ENCODE data around the gene CCND1. TPM values are rescaled to one million over a fixed set of nuclear protein-coding genes. Genes with fewer than 3 reads are reported as not detected.

CCND1 gene
- total RNA-seq, 1 experiment from 2014 or later: 372 TPM

- H3K36me3 Mint-ChIP-seq (ENCODE audit: insufficient read depth in 1 of 3, low read depth in 3 of 3): no peaks in the 10 kb centered on the region
Observed at GRCh38 chr11:69594481-69594880, 46.5 kb upstream of the CCND1 start.

More at GRCh38 chr11:69594481-69594880, 46.5 kb upstream of the CCND1 start:
- Histone ChIP-seq H2AFZ (ENCODE audit: low read length) (no peak overlapping the region), H3K4me2 (ENCODE audit: insufficient read depth, insufficient read length, low read length) (no peak overlapping the region), H3K79me1 (ENCODE audit: insufficient read depth, low read depth, low read length, poor library complexity, severe bottlenecking) (no peaks in the 10 kb centered on the region), H3K4me1 (ENCODE audit: insufficient read depth, low read length) (no peaks in the 10 kb centered on the region), H4K20me1 (ENCODE audit: control insufficient read depth, insufficient read depth, insufficient read length) (no peaks in the 10 kb centered on the region), H4K8ac (replicated peaks; ENCODE audit: insufficient read length, low read depth, low read length) (no peak overlapping the region), H3K56ac (ENCODE audit: insufficient read length, low read depth, low read length) (no peak overlapping the region), H3K9me3 (ENCODE audit: control insufficient read depth, low read depth, low read length) (no peaks in the 10 kb centered on the region), H3K23me2 (ENCODE audit: insufficient read length, low read depth, low read length, poor library complexity, severe bottlenecking) (no peaks in the 10 kb centered on the region), H2BK5ac (ENCODE audit: insufficient read length, low read length) (no peak overlapping the region), H4K5ac (ENCODE audit: insufficient read length, low read depth, low read length) (no peak overlapping the region), H2AK5ac (ENCODE audit: insufficient read length, low read length) (no peak overlapping the region), H3K79me2 (ENCODE audit: insufficient read depth, low read length) (no peaks in the 10 kb centered on the region), H2BK12ac (ENCODE audit: insufficient read length, low read depth, low read length) (no peak overlapping the region), H2BK120ac (ENCODE audit: low read depth, low read length, poor library complexity, severe bottlenecking) (no peak overlapping the region), H3K23ac (ENCODE audit: insufficient read length, low read depth, low read length) (no peak overlapping the region), H3T11ph (ENCODE audit: low read length) (no peak overlapping the region), H4K91ac (ENCODE audit: insufficient read length, low read depth, low read length) (no peak overlapping the region), H3K14ac (ENCODE audit: insufficient read depth, low read length) (no peak overlapping the region), H3K27ac (ENCODE audit: insufficient read length, low read depth, low read length) (no peak overlapping the region), H3K18ac (ENCODE audit: insufficient read length, low read depth, low read length) (no peak overlapping the region), H2BK15ac (ENCODE audit: low read depth, low read length) (no peak overlapping the region), H3K9ac (ENCODE audit: extremely low read depth, insufficient read length, low read length) (no peak overlapping the region), H2BK20ac (ENCODE audit: low read depth, low read length, poor library complexity, severe bottlenecking) (no peak overlapping the region), H3K4ac (ENCODE audit: low read depth, low read length) (no peak overlapping the region), H3K27me3 (ENCODE audit: insufficient read depth, low read length) (no peaks in the 10 kb centered on the region)
- WGBS (ENCODE audit: extremely low coverage, insufficient read length, low lambda C conversion rate): no CpG with 5 or more reads among the region's 11 CpGs
- TF ChIP-seq CTCF (conservative IDR thresholded peaks at IDR 0.05): no peak
- no peaks in the 10 kb centered on the region for H3K27me3 Mint-ChIP-seq (ENCODE audit: low read depth)
- DNase-seq: no peak
- peaks cover 0 to 2% of the 10 kb centered on the region in 2 experiments; a peak in 1 of 4 replicates for H3K4me1 Mint-ChIP-seq
- H3K27ac Mint-ChIP-seq: no peak overlapping the region
- no peak overlapping the region for H3K4me3 Mint-ChIP-seq
- no peaks in the 10 kb centered on the region; a peak in 1 of 5 replicates for H3K9me3 Mint-ChIP-seq
